Measurements from ENCODE around the gene ILDR1.

ILDR1 gene

DNA sequence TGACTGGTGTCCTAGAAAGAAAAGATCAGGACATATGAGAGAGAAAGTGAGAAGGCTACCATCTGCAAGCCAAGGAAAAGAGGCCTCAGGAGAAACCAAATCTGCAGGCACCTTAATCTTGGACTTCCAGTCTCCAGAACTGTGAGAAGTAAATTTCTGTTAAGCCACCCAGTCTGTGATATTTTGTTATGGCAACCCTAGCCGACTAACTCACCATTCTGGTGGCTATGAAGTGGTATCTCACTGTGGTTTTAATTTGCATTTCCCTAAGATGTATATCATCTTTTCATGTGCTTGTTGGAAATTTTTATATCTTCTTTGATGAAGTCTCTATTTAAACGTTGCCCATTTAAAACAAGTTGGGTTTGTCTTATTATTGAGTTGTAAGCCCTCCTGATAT lies 40.6 kb downstream of the ILDR1 start:
- no peak for TF ChIP-seq CTCF (IDR thresholded peaks at IDR 0.05)

DNA sequence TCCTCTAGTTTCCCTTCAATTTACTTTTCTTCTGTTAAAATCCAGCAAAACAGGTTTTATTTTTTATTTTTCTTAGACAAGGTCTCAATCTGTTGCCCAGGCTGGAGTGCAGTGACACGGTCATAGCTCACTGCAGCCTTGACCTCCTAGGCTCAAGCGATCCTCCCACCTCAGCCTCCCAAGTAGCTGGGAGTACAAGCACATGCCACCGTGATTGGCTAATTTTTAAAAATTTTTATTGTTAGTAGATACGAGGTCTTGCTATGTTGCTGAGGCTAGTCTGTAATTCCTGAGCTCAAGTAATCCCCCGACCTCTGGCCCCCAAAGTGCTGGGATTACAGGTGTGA lies 41.6 kb downstream of the ILDR1 start:
- TF ChIP-seq CTCF (IDR thresholded peaks at IDR 0.05), result no peak

- no peak for TF ChIP-seq CTCF (IDR thresholded peaks at IDR 0.05)
Measured at GRCh38 chr3:121979734-121980449, 42.2 kb downstream of the ILDR1 start.

DNA sequence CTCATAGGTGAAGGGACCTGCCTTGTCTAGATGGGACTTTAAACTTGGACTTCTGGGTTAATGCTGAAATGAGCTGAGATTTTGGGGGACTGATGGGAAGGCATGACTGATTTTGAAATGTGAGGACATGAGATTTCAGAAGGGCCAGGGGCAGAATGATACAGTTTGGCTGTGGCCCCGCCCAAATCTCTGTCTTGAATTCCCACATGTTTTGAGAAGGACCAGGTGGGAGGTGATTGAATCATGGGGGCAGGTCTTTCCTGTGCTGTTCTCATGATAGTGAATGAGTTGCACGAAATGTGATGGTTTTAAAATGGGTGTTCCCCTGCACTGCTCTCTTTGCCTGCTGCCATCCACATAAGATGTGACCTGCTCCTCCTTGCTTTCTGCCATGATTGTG lies 42.8 kb downstream of the ILDR1 start:
- no peak for TF ChIP-seq CTCF (IDR thresholded peaks at IDR 0.05)

DNA sequence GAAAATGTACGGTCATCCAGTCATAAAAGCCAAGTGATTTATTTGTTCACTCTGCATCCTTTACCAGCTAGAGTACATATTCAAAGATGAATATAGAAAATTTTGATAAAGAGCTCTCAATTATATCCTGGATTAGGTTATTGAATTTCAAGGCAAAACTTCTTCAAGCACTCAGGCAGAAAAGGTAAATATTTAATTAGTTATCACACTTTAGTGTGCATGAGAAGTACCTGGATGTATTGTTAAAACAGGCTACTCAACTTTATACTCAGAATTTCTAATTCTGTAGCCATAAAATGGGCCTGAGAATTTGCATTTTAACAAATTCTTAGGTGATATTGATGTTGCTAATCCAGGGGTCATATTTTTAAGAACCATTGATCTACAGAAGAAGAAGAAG lies 45.3 kb downstream of the ILDR1 start:
- TF ChIP-seq CTCF (IDR thresholded peaks at IDR 0.05), result no peak

DNA sequence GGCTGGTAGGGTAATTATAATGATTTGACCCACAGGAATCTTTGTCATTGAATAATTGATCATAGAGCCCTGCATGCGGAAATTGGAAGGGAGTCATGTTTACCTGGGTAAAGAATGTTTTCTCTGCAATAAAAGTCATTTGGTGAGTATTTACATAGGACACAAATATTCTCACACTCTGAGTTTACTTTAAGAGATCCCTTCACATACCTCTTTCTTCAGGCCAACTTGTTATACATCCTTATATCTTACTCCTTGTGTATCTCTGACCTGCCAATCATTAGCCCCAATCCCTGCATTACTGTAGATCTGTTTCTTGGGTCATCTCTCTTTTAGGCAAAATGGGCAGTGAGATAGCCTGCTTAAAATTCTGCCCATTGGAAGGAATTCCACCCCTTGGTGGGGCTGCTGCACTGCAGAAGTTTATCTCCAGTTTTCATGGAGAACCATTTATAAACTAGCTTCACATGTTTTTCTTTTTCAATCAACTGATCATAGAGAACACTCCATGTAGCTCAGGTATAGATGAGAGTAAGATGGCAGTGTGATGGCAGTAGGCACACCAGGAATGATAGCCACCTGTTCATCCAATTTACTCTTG lies 46.2 kb downstream of the ILDR1 start:
- no peak for TF ChIP-seq CTCF (IDR thresholded peaks at IDR 0.05)

GRCh38 chr3:121974601-121975111 lies 47.4 kb downstream of the ILDR1 start:
- no peak for TF ChIP-seq CTCF (IDR thresholded peaks at IDR 0.05)

Measured in LNCAP (cell line).